Glutamatergic neuron (in vitro differentiated cells): ENCODE measurements around the gene BSG. TPM values are rescaled to one million over a fixed set of nuclear protein-coding genes. Genes with fewer than 3 reads are reported as not detected.
"Not testable (repeated sequence)": the region's sequence is repeated elsewhere in the genome, so short reads cannot be mapped to it uniquely, and the experiment has no call there.

Experiments used
- DNase-seq: peaks from one replicate; pipeline ENCODE4 v3.0.0; 2022
- H3K27ac Mint-ChIP-seq: one replicate; pipeline ENCODE4 v1.8.0; 2020; ENCODE audit warnings: mild to moderate bottlenecking, mixed read lengths, inconsistent platforms; ENCODE audit not compliant: unreplicated experiment
- H3K27me3 Mint-ChIP-seq: one replicate; pipeline ENCODE4 v1.8.0; 2020; ENCODE audit warnings: mild to moderate bottlenecking, moderate library complexity, mixed read lengths, inconsistent platforms; ENCODE audit not compliant: unreplicated experiment
- H3K36me3 Mint-ChIP-seq: one replicate; pipeline ENCODE4 v1.8.0; 2020; ENCODE audit warnings: mild to moderate bottlenecking, mixed read lengths, inconsistent platforms; ENCODE audit not compliant: unreplicated experiment
- H3K4me1 Mint-ChIP-seq: one replicate; pipeline ENCODE4 v1.8.0; 2020; ENCODE audit warnings: mild to moderate bottlenecking, low read depth, mixed read lengths, inconsistent platforms; ENCODE audit not compliant: unreplicated experiment
- H3K4me3 Mint-ChIP-seq: one replicate; pipeline ENCODE4 v1.8.0; 2020; ENCODE audit warnings: mild to moderate bottlenecking, mixed read lengths, inconsistent platforms; ENCODE audit not compliant: unreplicated experiment
- H3K9me3 Mint-ChIP-seq: one replicate; pipeline ENCODE4 v1.8.0; 2020; ENCODE audit warnings: mild to moderate bottlenecking, moderate library complexity, mixed read lengths, inconsistent platforms; ENCODE audit not compliant: unreplicated experiment
- total RNA-seq: library from RNA; stranded (reverse); fragmentation: NEBNext Ultra II Directional; extraction: Animal tissue kit (Norgen Biotek cat#: 25700); gene quantifications from one replicate; pipeline ENCODE4 v1.2.1, GENCODE V29; 2021; ENCODE audit not compliant: unreplicated experiment
- TF ChIP-seq, protein P1 (sequence below): fragments of 200-600 bp; sonication (generic); IDR thresholded peaks from one replicate; pipeline ENCODE4 v1.5.0; 2021; ENCODE audit not compliant: partially characterized antibody, unreplicated experiment

The BSG gene
- total RNA-seq, 1 donor from 2014 or later, result 470 TPM

DNA sequence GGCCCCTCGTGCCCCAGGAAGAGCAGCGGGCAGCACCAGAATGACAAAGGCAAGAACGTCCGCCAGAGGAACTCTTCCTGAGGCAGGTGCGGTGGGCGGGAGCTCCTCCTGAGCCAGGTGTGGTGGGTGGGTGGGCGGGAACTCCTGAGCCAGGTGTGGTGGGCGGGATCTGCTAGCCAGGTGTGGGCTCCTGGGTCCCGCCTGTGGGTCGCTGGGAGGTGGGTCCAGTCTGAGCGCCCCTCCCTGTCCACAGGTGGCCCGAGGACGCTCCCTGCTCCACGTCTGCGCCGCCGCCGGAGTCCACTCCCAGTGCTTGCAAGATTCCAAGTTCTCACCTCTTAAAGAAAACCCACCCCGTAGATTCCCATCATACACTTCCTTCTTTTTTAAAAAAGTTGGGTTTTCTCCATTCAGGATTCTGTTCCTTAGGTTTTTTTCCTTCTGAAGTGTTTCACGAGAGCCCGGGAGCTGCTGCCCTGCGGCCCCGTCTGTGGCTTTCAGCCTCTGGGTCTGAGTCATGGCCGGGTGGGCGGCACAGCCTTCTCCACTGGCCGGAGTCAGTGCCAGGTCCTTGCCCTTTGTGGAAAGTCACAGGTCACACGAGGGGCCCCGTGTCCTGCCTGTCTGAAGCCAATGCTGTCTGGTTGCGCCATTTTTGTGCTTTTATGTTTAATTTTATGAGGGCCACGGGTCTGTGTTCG is 10.3 kb downstream of the BSG start:
- no peak overlapping the region for H3K4me3 Mint-ChIP-seq
- no peak overlapping the region for H3K27ac Mint-ChIP-seq
- no peak for DNase-seq
- H3K9me3 Mint-ChIP-seq, result peaks cover 3% of the 10 kb centered on the region
- TF ChIP-seq, protein P1, sequence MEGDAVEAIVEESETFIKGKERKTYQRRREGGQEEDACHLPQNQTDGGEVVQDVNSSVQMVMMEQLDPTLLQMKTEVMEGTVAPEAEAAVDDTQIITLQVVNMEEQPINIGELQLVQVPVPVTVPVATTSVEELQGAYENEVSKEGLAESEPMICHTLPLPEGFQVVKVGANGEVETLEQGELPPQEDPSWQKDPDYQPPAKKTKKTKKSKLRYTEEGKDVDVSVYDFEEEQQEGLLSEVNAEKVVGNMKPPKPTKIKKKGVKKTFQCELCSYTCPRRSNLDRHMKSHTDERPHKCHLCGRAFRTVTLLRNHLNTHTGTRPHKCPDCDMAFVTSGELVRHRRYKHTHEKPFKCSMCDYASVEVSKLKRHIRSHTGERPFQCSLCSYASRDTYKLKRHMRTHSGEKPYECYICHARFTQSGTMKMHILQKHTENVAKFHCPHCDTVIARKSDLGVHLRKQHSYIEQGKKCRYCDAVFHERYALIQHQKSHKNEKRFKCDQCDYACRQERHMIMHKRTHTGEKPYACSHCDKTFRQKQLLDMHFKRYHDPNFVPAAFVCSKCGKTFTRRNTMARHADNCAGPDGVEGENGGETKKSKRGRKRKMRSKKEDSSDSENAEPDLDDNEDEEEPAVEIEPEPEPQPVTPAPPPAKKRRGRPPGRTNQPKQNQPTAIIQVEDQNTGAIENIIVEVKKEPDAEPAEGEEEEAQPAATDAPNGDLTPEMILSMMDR, result no peak
- peaks cover 15% of the 10 kb centered on the region for H3K27me3 Mint-ChIP-seq
- no peaks in the 10 kb centered on the region for H3K4me1 Mint-ChIP-seq
- no peaks in the 10 kb centered on the region for H3K36me3 Mint-ChIP-seq

DNA sequence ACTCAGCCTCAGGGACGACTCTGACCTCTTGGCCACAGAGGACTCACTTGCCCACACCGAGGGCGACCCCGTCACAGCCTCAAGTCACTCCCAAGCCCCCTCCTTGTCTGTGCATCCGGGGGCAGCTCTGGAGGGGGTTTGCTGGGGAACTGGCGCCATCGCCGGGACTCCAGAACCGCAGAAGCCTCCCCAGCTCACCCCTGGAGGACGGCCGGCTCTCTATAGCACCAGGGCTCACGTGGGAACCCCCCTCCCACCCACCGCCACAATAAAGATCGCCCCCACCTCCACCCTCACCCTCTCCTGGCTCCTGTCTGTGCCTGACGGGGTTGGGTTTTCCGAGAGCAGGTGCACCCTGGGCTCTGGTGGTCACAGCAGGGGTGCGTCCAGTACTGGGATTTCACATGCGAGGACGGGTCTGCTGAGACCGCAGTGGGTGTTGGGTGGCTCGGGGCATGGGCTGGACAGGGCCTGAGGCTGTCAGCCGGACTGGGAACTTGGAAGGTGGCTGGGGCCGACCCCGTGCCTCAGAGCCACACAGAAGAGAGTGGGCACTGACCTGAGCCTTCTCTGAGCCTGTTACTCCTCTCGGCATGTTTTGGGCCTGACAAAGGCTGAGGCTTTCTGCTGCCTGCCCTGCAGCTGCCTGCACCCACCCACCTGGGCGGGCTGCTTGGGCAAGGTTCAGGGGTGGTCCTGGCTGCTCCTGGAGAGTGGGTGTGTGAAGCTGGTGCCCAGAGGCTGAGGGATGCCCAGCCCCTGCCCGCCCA is 11.0 kb downstream of the BSG start:
- no peak for DNase-seq
- TF ChIP-seq, protein P1, result no peak
- Mint-ChIP-seq H3K4me1 (peaks cover 1% of the 10 kb centered on the region), H3K36me3 (no peaks in the 10 kb centered on the region), H3K4me3 (peak overlapping the region; percentile 59), H3K27ac (no peak overlapping the region), H3K9me3 (peaks cover 3% of the 10 kb centered on the region), H3K27me3 (peaks cover 15% of the 10 kb centered on the region)

DNA sequence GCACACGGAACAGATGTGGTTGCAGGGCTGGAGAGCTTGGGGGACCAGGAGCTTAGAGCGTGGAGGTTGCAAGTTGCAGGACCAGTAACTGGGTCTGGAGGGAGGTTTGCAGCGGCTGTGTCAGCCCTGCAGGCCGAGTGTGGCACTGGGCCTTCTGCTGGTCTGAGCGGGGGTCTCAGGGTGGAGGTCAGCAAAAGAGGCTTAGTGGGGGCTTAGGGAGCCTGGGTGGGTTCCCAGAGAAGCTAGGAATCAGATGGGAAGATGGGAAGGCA is 11.5 kb downstream of the BSG start:
- Mint-ChIP-seq H3K9me3 (peaks cover 3% of the 10 kb centered on the region), H3K4me1 (peaks cover 1% of the 10 kb centered on the region), H3K27ac (peak overlapping the region; percentile 66), H3K4me3 (peak overlapping the region; percentile 59), H3K36me3 (no peaks in the 10 kb centered on the region), H3K27me3 (peaks cover 15% of the 10 kb centered on the region)
- TF ChIP-seq, protein P1, result no peak
- no peak for DNase-seq

DNA sequence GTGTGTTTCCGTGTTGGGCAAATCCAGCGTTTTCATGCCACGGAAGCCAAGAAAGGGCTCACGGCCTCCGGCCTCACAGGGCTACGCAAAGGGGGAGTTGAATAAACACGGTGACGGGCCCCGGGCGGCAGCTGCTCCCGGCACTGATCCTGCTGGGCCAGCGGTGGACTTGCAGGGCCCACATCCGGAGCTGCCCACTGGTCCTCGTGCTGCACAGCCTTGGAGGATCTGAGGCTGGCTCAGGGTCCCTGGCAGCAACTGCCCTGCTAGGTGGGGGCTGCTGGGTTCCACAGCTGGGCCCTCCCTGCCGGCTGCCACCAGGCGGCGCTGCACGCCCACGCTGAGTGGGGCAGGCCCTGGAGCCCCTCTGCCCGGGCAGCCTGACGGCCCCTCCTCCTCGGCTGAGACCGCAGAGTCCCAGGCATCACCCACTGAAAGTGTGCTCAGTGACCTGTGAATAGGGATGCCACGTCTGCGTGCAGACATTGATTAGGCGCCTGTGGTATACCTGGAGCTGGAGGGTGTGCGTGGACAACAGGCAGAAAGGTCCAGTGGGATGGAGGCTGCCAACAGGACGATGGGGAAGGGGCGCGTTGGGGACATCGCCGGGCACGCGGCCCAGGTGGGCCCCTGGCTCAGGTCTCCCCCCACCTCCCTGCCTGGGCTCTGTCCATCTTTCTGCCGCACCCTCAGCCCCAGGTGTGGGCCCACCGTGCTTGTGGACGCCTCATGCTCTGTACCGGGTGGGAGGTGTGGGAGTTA is 12.0 kb downstream of the BSG start:
- TF ChIP-seq, protein P1, result peak; percentile 97
- no peak overlapping the region for H3K27ac Mint-ChIP-seq
- peaks cover 3% of the 10 kb centered on the region for H3K9me3 Mint-ChIP-seq
- DNase-seq, result peak; percentile 87
- H3K27me3 Mint-ChIP-seq, result peaks cover 15% of the 10 kb centered on the region
- H3K36me3 Mint-ChIP-seq, result no peaks in the 10 kb centered on the region
- peaks cover 1% of the 10 kb centered on the region for H3K4me1 Mint-ChIP-seq
- peak overlapping the region; percentile 59 for H3K4me3 Mint-ChIP-seq

DNA sequence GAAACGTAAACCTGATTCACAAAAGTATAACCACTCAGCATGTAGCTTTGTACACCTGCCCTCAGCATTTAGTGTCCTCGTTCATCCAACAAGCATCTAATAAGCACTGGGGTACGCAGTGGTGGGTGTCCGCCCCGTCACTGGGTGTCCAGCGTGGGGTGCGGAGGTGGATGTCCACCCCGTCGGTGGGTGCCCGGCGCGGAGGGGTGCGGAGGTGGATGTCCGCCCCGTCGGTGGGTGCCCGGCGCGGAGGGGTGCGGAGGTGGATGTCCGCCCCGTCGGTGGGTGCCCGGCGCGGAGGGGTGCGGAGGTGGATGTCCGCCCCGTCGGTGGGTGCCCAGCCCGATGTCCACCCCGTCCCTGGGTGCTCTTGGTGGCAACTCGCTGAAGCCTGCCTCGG is 12.8 kb downstream of the BSG start:
- H3K27me3 Mint-ChIP-seq, result peaks cover 15% of the 10 kb centered on the region
- H3K27ac Mint-ChIP-seq, H3K4me1 Mint-ChIP-seq, H3K9me3 Mint-ChIP-seq, H3K36me3 Mint-ChIP-seq, H3K4me3 Mint-ChIP-seq, DNase-seq: not testable (repeated sequence)
